GM18517 (cell line): ENCODE results near the gene PHF19.
A peak's percentile ranks its signal among the peaks of the same experiment; 100 is the strongest.

Source experiments
- ATAC-seq: cut with Tn5 transposase; IDR thresholded peaks from one replicate; pipeline ENCODE4 v1.9.1; 2021; ENCODE audit warnings: mild to moderate bottlenecking, moderate library complexity; ENCODE audit not compliant: unreplicated experiment

Gene PHF19

GRCh38 chr9:120875195-120875565, 1.8 kb downstream of the PHF19 start:
- ATAC-seq: no peak

DNA sequence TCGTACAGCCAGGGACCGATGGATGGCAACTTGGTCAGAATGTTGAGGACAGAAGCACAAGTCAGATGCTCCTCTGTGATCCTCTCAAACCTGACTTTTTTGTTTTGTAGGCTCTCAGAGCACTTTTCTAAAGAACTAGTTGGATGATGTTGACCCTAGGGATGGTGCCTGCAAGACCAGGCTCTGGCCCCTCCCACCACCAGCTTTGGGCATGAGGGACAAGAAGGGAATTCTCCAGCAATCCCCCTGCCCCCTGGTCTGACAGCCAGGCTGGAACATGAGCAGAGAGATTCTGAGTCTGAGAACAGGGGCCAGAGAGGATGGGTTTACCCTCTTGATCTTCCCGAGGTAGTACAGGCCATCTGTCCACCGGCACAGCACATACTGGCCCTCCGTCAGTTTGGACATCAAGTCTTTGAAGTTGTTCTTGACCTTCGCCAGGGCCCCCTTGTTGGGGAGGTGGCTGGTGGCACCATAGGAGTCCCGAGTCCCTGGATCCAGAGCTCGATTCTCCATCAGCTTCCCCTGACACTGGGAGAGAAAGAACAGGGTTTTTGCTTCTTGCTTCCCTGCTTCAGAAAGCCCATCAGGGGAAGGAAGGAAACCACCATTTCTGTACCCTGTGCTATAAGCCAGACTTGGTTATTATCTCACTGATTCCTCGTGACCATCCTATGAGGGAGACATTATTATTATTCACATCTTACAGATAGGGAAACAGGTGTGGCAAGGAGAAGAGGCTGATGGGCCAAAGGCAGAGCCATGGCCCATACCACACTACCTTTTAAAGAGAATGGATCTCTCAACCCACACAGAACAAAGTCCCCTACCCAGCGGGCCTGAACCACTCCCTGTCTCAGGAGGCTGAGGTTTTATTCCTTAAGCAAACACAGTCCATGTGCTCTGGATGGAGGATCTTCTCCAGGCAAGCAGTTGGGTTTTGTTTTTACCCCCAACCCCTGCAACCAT, 2.5 kb downstream of the PHF19 start:
- no peak for ATAC-seq

DNA sequence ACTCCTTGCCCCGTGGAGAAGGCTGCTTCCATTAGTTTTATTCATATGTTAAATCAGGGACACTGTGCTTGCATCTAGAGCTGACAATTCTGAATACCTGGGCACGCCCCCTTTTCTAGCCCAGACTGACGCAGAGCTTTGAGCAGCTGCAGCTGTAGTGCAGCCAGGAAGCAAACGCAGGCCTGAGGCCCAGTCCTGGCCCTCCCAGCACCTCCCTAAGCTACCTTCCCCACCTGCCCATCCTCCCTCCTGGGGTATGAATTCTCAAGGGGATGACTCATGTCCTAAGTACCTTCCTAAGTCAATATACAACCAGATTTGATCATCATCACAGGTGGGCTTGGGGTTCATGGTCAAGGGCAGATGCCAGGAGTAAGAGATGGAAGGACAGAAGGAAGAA, 3.5 kb downstream of the PHF19 start:
- ATAC-seq: no peak

DNA sequence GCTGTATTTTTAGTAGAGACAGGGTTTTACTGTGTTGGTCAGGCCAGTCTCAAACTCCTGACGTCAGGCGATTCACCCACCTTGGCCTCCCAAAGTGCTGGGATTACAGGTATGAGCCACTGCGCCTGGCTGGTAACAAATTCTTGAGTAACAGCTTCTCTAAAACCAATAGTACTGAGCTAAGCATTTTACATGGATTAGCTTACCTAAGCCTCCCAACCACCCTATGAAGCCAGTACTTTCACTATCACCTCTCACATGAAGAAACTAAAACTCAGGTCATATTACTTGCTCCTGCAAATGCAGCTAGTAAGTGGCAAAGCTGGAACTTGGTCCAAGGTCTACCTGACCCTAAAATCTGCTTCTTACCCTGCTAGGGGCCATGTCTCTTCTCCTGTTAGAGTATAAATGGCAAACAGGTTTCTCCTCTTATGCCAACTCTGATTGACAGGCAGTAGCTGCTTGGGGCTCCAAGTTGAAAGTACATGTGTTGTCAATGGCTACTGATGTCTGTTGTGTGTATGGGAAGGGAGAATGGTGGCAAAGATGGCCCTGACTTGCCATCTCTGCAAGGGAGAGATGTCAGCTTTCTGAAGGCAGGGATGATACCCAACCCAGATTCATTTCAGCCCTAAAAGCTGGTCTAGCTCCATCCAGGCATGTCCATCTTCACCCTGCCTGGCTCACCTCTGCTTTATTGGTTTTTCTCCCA, 4.0 kb downstream of the PHF19 start:
- no peak for ATAC-seq

- no peak for ATAC-seq
These were observed 6.8 kb downstream of the PHF19 start for GRCh38 chr9:120870206-120870605.

DNA sequence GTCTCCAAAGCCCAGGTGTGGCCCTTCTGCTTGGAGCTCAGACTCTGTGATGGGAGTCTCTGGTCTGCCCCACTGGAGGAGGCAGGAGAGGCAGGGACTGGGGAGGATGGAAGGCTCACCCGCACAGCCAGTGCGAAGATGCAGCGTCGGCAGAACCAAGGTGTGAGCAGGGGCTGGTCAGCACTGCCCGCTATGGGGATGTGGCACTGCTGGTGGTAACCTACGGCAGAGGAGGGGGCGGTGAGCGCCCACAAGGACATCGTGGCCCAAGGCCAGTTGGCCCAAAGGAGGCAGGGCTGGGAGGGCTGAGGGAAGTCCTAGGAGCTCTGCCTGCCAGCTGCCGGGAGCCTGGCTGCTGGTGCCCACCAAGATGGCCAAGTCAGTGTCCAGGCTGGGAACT, 7.3 kb downstream of the PHF19 start:
- no peak for ATAC-seq

DNA sequence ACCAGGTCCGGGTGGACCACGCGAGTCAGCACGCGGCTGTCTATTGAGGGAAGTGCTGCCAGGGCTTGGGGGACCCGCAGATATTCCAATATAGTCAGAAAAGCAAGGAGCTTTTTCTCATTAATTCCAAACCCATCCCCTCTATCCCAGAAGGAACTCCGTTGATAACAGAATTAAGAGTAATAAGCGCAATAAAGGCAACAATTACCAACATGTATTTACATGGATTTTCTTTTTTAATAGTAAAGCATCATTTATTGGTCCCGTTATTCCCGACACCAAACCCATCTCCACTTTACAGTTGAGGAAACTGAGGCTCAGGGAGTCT, 7.7 kb downstream of the PHF19 start:
- ATAC-seq: no peak

- peak; percentile 68 for ATAC-seq
These were observed 8.2 kb downstream of the PHF19 start for GRCh38 chr9:120868676-120869359.

DNA sequence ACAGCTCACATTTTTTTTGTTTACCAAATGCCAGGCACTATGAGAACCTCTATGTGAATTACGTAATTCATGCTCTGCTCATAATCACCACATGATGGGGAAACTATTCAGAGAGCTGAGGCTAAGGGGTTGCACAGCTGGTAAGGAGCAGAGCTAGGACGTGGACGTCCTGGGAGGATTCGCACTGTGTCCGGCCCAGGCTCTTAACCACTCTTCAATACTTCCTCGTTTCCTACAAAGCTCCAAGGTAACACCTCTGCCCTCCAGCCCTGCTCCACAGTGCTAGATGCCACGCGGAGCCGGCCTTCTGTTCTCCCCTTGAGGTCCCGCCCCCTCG, 8.7 kb downstream of the PHF19 start:
- ATAC-seq: no peak

DNA sequence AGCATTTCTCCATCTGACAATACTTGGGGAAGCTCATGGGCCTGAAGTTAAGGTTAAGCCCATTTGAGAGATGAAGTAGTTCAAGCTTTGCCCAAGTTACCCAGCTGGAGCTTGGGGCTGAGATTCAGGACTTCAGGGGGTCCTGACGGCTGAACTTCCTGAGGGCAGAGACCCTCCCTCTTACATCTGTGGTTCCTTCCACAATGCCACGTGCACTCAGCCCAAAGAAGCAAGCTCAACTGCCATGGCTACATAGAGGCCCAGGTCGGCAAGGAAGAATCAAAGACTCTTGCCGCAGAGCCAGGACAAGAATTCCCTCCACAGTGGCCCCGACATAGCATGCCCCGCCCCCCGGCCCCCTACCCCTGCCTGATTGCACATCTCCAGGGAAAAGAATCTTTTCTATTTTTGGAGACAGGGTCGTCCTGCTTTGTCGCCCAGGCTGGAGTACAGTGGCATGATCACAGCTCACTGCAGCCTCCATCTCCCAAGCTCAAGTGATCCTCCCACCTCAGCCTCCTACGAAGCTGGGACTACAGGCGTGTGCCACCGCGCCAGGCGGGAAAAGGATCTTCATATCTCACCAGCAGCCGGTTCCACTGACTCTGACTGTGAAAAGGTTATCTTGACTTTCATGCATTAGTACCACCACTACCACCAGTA, 9.2 kb downstream of the PHF19 start:
- no peak for ATAC-seq

DNA sequence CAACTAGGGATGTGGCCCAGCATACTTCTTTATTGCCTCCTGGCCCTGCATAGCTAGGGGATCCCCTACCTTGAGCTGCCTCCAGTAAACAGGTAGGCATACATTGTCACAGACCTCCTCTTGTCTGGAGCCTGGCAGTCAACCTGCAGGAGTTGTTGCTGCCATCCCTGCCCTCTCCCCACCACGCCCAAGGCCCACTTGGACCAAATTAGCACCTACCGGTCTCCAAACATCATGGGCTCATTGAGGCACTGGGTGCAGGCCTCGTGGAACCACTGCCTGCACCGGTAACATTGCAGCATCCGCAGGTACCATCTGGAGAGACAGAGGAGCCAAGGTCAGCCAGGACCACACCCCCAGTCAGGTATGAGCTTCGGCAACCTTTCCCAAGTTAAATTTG, 10.3 kb downstream of the PHF19 start:
- ATAC-seq: no peak

DNA sequence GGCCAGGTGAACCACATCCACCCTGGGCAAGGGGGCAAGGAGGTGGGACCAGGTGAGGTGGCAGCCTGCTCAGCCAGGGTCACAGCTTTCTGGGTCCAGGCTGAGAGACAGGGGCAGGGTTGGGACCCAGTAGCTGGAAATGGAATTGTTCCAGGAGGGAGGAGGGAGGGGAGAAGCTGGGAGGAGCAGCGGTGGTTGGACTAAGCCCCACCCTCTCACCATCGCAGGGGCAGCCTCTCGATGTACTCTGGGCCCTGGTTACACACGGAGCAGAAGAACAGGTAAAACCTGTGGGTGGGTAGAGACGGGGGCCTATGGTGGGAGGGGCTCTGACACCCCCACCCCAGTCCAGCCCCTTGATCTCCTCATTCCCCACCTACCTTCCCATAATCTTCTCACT, 11.2 kb downstream of the PHF19 start:
- no peak for ATAC-seq

- no peak for ATAC-seq
These were observed 11.8 kb downstream of the PHF19 start for GRCh38 chr9:120865176-120865575.

GRCh38 chr9:120864719-120865118, 12.3 kb downstream of the PHF19 start:
- ATAC-seq: no peak

GRCh38 chr9:120863833-120864232, 13.2 kb downstream of the PHF19 start:
- no peak for ATAC-seq

DNA sequence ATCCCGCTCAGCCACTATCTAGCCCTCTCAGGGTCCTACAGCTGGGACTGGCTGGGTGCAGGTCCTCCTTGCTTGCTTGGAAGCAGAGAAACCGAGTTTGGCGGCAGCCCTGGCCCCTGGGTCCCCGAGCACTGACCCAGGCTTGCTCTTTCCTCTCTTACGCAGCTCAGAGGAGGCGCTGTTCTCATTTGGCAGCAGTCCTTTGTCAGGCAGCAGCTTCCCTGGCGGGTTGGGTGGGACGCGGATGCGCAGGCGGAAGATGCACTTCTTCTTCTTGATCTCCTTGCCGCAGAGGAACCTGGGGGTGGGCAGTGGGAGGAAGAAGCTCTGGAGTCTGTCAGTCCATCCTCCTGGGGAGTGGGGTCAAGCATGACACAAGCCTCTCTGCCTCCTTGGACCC, 14.5 kb downstream of the PHF19 start:
- no peak for ATAC-seq

DNA sequence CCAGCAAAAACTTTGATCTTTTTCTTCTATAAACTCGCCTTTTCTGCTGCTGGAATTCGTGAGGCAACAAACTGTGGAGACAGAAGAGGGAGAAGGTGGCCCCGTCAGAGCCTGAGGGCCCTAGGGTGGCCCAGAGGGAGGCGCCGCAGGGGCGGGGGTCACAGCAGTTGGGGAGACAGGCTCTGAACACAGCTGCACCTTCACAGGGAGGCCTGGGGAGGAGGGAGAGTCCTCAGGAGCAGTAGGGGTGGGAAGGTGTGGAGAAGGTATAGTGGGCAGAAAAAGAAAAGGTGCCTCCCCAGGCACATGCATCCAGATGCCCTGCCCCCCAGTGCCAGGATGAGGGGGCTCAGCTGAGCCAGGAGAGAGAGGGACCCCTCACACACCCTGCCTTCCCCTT, 15.1 kb downstream of the PHF19 start:
- no peak for ATAC-seq

- no peak for ATAC-seq
These were observed 16.9 kb downstream of the PHF19 start for GRCh38 chr9:120860083-120860482.

DNA sequence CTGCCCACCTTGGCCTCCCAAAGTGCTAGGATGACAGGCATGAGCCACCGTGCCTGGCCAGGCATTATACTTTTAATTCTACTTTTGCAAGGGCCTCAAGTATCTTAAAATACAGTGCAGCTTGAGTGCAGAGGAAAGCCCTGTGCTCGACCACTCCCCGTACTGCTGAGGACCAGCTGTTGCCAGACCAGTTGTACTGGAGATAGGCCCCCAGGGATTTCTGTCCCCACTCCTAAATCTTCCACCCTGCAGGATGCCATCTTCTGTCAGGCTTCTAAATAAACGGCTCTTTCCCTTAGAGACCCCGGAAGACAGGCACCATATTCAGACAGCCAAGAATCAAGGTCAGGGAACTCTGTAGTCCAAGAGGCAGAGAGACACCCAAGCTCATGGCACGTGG, 17.6 kb downstream of the PHF19 start:
- ATAC-seq: no peak

DNA sequence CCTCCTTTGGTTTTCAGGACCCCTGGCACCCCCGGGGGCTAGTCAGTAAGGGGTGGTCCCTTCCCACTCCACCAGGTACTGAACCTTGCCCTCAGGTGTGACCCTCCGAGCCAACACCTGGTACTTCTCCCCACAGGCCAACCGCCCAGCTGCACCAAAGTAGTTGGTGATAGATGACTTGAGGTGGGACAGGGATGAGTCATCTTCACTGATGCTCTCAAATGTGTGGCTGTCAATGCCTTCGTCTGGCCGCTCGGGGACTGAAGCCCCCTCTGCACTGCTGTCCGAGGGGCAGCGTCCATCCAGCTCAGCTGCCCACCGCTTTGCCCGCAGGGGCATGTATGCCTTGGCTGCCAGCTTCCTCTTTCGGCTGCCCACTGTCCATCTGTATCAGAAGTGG, 19.1 kb downstream of the PHF19 start:
- no peak for ATAC-seq

- no peak for ATAC-seq
These were observed 19.5 kb downstream of the PHF19 start for GRCh38 chr9:120857481-120857880.
